Right lobe of liver (tissue), 6 donors: ENCODE measurements around the gene FNTB. TPM values are rescaled to one million over a fixed set of nuclear protein-coding genes. Genes with fewer than 3 reads are reported as not detected.

Source experiments
- ATAC-seq, 4 donors: fragments of 200-7000 bp; cut with Tn5 transposase; one replicate each; pipeline ENCODE4 v1.9.1; 2020; ENCODE audit warnings: mild to moderate bottlenecking in 4 of 4, moderate library complexity in 4 of 4
- DNase-seq, 3 donors: peaks; one replicate each; pipeline ENCODE4 v3.0.0-alpha.2; 2020
- H3K27ac ChIP-seq, 3 donors: fragments of 200-600 bp; one replicate each; pipeline ENCODE4 v1.8.0; 2022
- H3K27me3 ChIP-seq, 2 donors: fragments of 200-600 bp; one replicate each; pipeline ENCODE4 v1.8.0; 2022
- H3K36me3 ChIP-seq, 4 donors: fragments of 200-600 bp; sonication (generic) in 1 of 4; one replicate each; pipeline versions ENCODE4 v1.5.1 to v1.8.0; 2017 to 2022; ENCODE audit warnings: control low read depth in 1 of 4
- H3K4me1 ChIP-seq, 4 donors: fragments of 200-600 bp; sonication (generic) in 1 of 4; one replicate each; pipeline versions ENCODE4 v1.5.1 to v1.8.0; 2017 to 2022; ENCODE audit warnings: control low read depth in 1 of 4
- H3K4me3 ChIP-seq, 3 donors: fragments of 200-600 bp; one replicate each; pipeline ENCODE4 v1.8.0; 2022
- H3K9me3 ChIP-seq, 4 donors: fragments of 200-600 bp; sonication (generic) in 1 of 4; one replicate each; pipeline versions ENCODE4 v1.5.1 to v1.8.0; 2017 to 2022; ENCODE audit warnings: control low read depth in 1 of 4
- POLR2A ChIP-seq: fragments of 450-650 bp; IDR thresholded peaks from one replicate; pipeline ENCODE4 v1.6.1; 2017; ENCODE audit warnings: antibody characterized with exemption, mild to moderate bottlenecking
- WGBS: methylation state at CpG from one replicate; pipeline ENCODE4 v1.1.6; 2018; ENCODE audit warnings: low coverage, low lambda C conversion rate; ENCODE audit not compliant: insufficient coverage; ENCODE audit errors: missing lambda C conversion rate; 5-methylcytosine and 5-hydroxymethylcytosine counted together
- intact Hi-C, 2 donors: fragments of 100-400 bp; cut with DNase I; formaldehyde crosslinking; loops; one replicate each; pipeline versions ENCODE4 v1.11.2 to v1.14.1; 2022
- total RNA-seq, 6 experiments: library from RNA; depleted of rRNA in 2 of 6; stranded (reverse); fragments of >200 nt in 2 of 6; fragmentation: NEBNext Ultra II Directional in 3 of 6; extraction: Animal tissue kit (Norgen Biotek cat#: 25700) in 3 of 6; gene quantifications; one replicate each; pipeline versions ENCODE4 v1.1.0 to v1.2.4, GENCODE V29; 2016 to 2023
- TF ChIP-seq, protein P1 (sequence below), 4 donors: fragments of 200-600 bp in 3 of 4; fragments of 450-650 bp in 1 of 4; IDR thresholded peaks; one replicate each; pipeline versions ENCODE4 v1.5.1 to v1.8.0; 2016 to 2022; ENCODE audit warnings: antibody characterized with exemption in 4 of 4, mild to moderate bottlenecking in 2 of 4
- donor health status: DM: no; HTN: yes; CAD: no.
- donor health status: DM: no; HTN: no; CAD: no.
- donor health status: DM: no; HTN: no; CAD: no.
- donor health status: DM: no; HTN: yes; CAD: no.
- donor health status: DM: no; HTN: yes; CAD: no.

FNTB gene
- total RNA-seq, 6 experiments from 2014 or later, result 6.1 to 19.2 (median 9.0) TPM

DNA sequence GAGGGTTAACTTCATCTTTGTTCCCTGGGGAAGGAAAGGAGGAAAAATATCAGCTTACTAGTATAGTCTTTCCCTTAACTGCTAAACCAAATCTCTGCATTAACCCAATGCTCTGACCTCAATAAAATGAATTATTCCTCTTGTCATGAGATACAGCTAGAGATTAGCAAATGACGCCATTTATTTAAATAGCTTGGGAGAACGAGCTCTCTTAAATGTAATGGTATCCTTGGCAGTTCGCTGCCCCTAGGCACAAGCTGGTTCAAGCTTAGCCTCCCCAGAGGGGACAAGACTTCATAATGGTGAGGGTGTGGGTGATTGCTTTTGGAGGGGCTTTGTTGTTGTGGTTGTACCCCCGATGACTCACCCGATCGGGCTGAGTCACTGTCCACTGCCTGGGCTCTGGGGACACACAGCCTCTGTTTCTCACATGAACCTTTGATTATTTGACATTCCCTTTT lies 19.6 kb downstream of the FNTB start:
- intact Hi-C loops, result no loop called here
- Histone ChIP-seq H3K9me3 (no peaks in the 10 kb centered on the region), H3K4me3 (no peak overlapping the region), H3K27me3 (no peaks in the 10 kb centered on the region), H3K36me3 (no peaks in the 10 kb centered on the region), H3K4me1 (no peaks in the 10 kb centered on the region), H3K27ac (no peak overlapping the region)
- WGBS, result 96% methylated on average over 5 of the region's 6 CpGs
- ATAC-seq, result no peak
- no peak for DNase-seq
- TF ChIP-seq, protein P1, sequence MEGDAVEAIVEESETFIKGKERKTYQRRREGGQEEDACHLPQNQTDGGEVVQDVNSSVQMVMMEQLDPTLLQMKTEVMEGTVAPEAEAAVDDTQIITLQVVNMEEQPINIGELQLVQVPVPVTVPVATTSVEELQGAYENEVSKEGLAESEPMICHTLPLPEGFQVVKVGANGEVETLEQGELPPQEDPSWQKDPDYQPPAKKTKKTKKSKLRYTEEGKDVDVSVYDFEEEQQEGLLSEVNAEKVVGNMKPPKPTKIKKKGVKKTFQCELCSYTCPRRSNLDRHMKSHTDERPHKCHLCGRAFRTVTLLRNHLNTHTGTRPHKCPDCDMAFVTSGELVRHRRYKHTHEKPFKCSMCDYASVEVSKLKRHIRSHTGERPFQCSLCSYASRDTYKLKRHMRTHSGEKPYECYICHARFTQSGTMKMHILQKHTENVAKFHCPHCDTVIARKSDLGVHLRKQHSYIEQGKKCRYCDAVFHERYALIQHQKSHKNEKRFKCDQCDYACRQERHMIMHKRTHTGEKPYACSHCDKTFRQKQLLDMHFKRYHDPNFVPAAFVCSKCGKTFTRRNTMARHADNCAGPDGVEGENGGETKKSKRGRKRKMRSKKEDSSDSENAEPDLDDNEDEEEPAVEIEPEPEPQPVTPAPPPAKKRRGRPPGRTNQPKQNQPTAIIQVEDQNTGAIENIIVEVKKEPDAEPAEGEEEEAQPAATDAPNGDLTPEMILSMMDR (IDR thresholded peaks at IDR 0.05), result no peak
- TF ChIP-seq POLR2A, result no peak

DNA sequence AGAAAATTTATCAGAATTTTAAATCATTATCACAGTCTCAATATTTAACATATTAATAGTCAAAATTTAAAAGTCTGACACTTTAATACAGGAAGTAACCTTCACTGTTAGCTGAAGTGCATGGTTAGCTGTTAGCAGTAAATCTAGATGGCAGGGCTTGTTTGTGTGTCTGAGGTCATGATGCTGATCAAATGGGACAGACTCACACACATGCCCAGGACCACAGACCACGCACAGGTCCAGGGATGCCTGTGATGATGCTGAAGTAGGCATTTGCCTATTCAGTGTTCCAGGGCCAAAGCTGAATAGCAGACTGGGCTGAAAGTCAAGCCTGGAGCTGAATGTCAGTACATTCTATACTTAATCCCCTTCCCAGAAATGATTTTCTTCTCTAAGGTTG lies 20.5 kb downstream of the FNTB start:
- WGBS, result no CpG with 5 or more reads among the region's 1 CpG
- H3K4me3 ChIP-seq, result no peak overlapping the region
- TF ChIP-seq, protein P1 (IDR thresholded peaks at IDR 0.05), result no peak
- no peak for TF ChIP-seq POLR2A
- ATAC-seq, result no peak
- no peak for DNase-seq
- no peaks in the 10 kb centered on the region for H3K36me3 ChIP-seq
- no peaks in the 10 kb centered on the region for H3K9me3 ChIP-seq
- intact Hi-C loops, result no loop called here
- no peaks in the 10 kb centered on the region for H3K4me1 ChIP-seq
- H3K27me3 ChIP-seq, result no peaks in the 10 kb centered on the region
- no peak overlapping the region for H3K27ac ChIP-seq

DNA sequence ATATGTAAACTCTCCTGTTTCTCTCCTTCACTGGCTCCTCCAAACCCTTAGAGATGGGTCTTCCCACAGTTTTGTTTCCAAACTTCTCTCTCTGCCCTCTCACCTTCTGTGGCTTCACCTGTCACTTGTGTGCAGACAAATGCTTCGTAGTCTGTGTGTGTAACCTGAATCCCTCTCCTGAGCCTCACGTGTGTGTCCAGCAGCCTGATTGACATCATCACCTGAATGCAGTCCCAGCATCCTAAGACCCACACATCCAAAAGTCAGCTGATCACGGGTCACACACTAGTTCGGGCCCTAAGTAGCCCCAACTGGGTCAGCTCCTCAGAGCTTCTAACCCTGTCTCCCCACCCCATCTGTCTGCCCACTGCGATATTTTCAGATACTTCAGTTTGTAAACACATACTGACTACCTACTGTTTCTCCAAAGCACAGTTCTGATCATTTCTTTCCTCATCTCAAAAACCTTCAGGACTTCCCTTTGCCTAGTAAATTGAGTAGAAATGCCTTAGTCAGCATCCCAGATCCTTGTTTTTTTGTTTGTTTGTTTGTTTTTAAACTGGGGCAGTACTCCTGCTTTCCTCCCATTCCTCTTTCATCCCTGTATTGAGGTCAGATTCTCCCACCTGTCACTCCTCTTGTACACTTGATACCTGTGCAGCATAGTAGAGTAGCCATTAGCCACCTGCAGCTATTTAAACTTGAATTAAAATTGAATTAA lies 23.7 kb downstream of the FNTB start:
- 85% methylated on average over 4 of the region's 5 CpGs for WGBS
- no peak for DNase-seq
- intact Hi-C loops, result no loop called here
- H3K4me1 ChIP-seq, result no peaks in the 10 kb centered on the region
- H3K27ac ChIP-seq, result no peak overlapping the region
- H3K36me3 ChIP-seq, result peaks cover 0 to 2% (median 0%) of the 10 kb centered on the region in 4 donors
- ATAC-seq, result no peak
- TF ChIP-seq POLR2A, result no peak
- TF ChIP-seq, protein P1 (IDR thresholded peaks at IDR 0.05), result no peak
- H3K27me3 ChIP-seq, result no peaks in the 10 kb centered on the region
- no peak overlapping the region for H3K4me3 ChIP-seq
- H3K9me3 ChIP-seq, result no peaks in the 10 kb centered on the region

DNA sequence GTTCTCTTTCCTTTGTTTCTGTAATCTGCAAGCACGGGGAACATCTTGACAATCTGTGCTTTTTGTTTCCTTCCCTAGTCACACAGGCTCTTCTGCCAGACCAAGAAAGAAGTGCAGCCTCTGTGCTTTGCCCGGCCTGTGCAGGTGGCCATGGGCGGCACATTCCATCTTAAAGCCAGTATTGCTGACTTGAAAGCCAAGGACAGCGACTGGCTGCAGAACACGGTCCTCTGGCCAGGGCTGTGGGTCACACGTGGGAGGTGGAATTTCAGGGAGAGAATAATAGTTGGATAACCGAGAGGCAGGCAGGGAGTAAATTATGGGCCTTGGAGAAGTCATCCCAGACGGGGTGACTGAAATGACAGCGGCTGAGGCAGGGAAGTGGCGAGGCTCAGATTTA lies 24.8 kb downstream of the FNTB start:
- 94% methylated on average over 7 of the region's 10 CpGs for WGBS
- ATAC-seq, result no peak
- peaks cover 0 to 2% (median 0%) of the 10 kb centered on the region in 4 donors for H3K36me3 ChIP-seq

More for the DNA sequence above, 24.8 kb downstream of the FNTB start:
- intact Hi-C loops, result no loop called here
- no peaks in the 10 kb centered on the region for H3K4me1 ChIP-seq
- no peak for TF ChIP-seq POLR2A
- TF ChIP-seq, protein P1 (IDR thresholded peaks at IDR 0.05), result no peak
- H3K27me3 ChIP-seq, result no peaks in the 10 kb centered on the region
- H3K4me3 ChIP-seq, result no peak overlapping the region
- H3K9me3 ChIP-seq, result no peaks in the 10 kb centered on the region
- no peak for DNase-seq
- H3K27ac ChIP-seq, result no peak overlapping the region
